ENCODE measurements around the gene CACNA2D4.

The CACNA2D4 gene

DNA sequence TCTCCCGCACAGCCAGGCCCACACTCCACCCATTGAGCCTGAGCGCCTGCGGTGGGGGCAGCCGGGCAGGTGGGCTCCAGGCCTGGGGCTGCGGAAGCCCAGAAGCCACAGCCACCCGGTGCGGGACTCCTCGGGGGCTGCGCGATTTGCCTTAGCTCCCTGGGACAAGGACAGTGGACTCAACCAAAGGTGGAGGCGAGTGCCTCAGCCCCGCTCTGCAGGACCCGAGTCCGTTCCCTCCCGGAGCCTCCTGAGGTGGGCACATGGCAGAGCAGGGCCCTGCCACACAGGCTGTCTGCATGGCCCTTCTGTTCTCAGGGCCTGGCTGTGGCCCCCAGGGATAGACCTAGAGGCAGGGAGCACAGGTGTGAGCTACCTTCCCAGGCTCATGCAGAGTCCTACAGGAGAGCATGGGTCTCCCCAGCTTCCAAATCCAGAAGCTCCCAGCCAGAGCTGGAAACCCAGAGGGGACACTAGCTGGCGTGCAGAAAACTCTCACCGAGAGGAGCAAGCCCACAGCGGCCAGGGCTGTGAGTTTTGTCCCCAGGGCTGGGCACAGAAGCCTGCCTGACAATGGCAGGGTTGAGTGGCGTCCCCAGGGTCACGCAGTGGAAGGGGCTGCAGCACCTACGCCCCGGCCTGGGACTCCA lies 120.3 kb downstream of the CACNA2D4 start:
- DNase-seq, result no peak

DNA sequence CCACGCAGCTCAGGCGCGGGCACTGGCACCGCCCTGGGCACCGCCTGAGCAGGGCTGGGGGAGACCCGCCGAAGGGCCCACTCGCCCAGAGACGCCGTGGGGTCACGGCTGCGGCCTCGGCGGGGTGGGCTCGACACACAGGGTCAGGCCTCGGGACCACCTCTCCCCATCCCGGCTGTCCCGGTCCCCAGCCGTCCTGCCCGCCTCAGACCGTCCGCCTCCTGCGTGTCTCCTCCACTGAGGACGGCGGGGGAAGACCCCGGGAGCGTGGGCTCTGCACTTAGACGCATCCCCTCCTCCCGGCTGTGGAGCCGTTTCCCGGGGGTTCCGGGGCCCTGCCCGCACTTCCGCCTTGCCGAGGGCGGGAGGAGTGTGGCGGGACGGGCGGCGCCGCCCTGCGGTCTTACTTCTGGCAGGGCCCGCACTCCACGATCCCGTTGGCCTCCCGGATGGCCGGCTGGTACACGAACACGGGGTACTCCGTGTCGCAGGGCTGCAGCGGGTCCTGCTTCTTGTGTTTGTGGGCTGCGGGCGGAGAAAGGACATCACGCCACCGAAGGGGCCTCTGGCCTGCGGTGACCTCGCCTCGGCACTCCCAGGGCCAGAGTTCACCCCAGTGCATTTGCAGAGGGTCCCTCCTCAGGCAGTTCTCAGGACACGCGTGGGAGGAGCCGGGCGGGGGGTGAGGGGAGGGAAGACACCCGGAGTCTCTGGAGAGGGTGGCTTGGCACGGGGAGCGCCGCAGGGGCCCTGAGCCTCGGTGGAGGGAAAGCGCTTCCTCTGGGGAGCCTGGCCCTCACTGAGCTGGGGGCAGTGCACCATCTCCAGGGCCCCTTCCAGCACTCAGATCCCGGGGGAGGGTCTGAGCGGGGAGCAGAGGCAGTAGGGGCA lies 121.2 kb downstream of the CACNA2D4 start:
- peak; percentile 54 for DNase-seq

DNA sequence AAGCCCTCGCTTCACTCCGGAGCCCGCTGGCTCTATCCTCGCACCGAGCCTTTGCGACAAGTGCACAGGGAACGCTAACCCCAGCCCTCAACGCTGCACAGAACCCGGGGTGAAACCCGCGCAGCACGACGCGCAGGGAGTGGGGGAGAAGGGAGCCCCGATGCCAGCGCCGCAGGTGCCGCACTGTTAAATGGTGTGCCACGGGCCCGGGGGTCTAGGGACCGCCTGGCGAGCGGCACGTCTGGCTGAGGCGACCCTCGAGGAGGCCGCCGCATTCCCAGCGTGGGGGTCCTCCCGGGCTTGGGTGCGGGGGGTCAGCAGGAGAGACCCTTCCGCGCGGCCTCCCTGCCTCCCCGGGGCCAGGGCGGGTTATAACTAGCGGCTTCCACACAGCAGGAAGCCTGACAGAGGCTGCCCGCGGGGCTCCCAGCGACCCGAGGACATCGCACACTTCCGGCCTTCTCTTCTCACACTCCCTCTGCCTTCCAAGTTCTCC lies 121.9 kb downstream of the CACNA2D4 start:
- no peak for DNase-seq

DNA sequence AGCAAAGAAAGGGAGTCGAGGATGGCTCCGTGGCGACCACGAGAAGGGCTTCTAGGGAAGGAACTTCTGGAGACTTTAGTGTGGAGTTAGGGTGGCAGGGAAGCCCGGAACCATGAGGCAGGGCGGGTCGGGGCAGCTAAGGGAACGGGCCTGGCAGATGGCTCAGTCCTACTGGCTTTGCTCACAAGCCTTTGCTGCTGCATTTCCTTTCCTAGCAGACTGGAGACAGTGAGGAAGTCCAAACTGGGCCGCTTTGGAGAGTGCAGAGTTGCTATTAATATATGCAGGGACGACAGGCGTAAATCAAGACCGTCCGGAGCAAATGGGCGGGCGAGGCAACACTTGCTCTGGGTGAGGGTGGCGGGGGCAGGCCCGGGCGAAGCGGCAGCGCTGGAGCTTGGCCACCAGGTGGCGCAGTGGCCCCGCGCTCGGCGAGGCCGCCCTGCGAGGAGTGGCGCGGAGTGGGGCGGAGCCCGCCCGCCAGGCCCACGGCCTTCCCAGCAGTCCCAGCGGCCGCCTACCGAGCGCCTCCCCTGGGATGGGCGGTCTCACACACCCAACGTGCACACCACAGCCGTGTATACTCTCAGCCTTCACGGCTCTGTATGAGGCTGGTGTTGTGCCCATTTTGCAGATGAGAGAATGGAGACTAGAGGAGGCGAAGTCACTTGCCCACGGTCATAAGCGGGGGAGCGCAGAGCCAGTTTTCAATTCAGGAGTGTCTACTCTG lies 122.5 kb downstream of the CACNA2D4 start:
- peak; percentile 94 for DNase-seq

DNA sequence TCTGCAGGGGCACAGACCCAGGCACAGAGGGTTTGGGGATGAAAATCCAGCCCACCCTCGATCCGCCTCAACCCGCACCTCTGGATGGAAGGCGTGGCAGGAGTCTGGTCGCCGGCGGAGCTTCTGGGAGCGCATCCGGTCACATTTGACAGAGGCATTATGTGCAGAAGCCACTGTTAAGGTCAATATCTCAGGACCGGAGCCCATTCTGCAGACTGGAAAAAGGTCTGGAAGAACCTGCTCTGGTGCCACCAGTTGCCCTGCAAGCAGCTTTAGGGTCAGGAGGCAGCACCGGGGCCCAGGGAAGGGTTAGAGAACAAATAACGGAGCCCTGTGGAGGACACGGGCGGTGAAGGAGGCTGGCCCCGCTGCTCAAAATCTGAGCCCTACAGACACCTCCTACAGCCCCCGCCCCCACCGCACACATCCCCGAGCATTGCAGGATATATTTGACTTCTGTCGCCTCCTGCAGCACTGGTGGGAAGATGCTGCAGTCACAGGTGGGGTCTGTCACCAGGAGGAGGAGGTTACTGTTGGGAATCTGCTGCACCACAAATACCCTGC lies 123.1 kb downstream of the CACNA2D4 start:
- no peak for DNase-seq

DNA sequence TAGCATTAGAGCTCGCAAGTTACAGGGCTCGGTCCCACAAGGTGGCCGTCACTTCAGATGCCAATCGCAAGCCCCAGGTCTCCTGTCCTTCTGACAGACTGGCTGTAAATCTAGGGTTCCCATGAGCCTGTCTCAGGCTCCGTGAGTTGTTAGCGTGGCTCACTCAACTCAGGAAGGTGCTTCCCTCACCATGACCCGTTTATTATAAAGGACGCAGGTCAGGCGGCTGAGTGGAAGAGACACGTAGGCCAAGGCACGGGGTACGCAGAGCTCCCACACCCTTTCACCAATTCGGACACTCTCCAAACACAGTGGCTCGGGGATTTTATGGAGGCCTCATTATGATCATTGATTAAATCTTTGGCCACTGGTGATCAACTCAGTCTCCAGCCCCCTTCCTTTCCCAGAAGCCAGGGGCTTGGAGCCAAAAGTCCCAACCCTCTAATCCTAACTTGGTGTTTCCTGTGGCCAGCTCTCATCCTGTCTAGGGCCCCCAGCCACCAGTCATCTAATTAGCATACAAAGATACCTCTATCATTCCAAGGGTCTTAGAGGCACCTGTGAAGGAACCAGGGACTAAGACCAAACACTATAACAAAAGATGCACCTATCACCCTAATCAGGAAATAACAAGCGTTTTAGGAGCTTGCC lies 123.9 kb downstream of the CACNA2D4 start:
- no peak for DNase-seq

DNA sequence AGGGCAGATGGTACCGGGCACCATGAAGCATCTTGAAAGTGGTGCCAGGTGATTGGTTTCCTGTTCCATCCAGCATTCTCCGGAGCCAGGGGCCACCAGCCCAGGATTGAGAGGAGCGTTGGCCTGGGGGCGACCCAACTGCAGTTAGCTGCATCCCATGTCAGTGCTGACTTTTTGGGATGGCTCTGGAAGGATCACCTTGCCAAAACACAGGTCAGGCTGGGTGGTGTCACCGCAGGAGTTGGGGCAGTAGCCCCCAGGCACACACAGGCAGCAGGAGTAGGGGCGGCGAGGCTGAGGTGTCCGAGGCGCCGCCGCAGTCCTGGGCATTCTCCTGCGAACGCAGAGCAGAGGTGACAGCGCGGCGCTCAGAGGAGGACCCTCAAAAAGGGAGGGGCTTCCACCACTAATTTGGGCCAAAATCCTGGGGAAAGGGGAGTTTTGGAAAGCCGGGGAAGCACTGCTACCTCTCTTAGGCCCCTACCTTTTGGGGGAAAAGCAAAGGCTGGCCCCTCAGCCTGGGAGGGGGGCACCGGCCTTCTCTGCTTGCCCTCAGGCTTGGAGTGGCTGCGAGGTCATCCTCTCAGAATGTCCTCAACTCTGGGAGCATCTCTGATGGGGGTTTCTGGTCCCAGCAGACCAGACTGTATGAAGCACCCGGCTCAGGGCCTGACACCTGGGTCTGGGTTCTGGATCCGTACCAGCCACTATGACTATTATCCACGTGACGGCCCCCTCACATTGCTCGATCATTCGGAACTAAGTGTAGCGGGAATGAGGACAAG lies 124.8 kb downstream of the CACNA2D4 start:
- no peak for DNase-seq

DNA sequence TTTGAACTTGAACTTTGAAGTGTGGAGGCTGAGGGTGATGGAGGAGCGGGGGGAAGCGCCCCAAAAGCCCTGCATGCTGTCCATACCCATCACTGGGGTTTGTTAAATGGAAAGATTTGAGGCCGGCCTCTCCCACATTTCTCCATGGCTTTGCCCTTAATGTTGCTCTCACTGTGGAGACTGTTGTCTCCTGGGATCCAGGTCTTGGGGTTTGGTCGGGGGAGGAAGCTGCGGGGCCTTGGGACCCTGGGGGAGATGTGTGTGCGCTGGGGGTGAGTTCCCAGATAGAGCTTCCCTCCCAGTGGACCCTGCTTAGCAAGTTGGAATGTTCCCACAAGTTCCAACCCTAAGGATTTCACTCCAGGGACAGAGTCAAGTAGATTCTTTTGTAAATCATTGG lies 126.0 kb downstream of the CACNA2D4 start:
- DNase-seq, result no peak

DNA sequence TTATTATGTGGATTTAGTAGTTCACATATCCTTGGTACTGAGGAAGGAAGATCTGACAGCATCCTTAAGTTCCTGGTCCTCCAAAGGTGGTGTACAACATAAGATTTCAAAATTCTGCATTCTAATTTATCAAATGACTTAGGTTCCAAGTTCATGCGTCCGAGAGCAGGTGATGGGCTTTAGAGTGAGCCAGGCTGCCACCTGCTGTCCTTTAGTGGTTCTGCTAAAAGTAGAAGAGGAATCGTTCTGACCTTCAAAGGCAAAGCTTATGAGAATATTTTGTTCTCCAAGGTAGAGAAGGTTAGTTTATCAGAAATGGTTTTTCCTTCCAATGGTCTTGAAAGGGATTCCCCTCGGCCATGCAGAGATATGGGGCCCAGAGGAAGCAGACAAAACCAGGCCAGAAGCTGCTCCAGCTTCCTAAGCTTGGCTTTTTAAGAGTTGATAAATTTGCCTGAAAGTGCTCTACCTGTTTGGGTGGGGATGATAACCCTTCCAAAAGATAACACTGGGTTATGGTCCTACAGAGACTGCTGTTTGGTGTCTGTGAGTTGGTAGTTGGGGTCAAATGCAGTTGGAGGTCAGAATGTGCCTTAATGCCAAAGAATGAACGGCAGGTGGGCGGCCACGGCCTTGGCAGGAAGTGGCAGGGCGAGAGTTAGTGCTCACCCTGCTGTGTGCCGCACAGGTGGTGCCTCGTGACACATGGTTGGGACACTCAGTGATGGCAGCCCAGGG lies 127.2 kb downstream of the CACNA2D4 start:
- DNase-seq, result peak; percentile 63

DNA sequence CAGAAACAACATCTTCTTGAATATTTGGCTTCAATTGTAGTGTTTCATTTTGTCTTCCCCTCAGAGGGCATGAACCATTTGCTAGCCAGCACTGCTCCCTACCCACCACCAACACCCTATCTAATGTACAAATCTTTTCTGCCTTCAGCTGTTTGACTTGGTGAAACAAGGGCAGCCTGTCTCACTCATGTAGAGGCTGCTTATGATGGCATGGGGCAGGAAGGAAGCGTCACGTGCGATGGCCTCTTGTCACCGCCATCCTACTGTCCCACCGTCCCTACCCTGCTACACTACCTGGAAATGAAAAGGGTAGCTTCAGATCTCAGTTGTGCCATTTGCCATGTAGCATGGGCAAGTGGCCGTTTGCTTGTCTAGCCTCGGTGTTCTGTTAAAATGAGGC lies 128.0 kb downstream of the CACNA2D4 start:
- no peak for DNase-seq

DNA sequence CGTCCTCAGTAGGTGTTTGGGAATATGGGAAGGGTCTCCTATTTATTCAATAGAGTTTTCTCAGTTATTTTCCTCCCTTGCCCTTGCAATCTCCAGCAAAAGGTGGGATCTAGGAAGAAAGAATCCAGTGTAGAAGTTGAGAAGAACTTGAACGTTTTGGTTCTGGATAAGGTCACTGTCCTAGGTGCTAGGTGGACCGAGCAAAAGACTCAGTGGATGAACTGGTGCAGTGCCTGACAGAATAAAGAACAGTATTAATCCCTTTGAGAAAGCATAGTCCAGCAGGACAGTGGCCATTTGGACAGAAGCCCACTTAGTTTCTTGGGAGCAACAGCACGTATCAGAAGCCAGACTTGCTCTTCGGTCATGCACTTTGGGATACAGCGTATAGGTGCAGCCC lies 130.7 kb downstream of the CACNA2D4 start:
- no peak for DNase-seq

DNA sequence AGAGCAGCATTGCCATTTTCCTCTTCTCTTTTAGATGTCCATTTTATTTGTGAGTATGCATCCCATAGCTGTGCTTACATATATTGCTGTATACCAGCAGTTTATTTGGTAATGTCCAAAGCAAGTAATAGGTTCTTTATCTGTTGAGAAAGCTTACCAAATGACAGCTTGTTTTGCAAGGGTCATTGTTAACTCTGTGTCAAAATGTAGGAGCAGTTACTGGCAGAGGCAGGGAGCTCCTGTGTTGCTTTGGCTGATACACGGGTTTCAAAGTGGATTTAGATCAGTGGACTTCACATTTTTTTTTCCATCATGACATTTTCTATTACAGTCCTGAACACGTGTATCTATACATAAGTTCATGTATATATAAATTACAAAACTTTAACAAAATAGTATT lies 136.2 kb downstream of the CACNA2D4 start:
- no peak for DNase-seq

DNA sequence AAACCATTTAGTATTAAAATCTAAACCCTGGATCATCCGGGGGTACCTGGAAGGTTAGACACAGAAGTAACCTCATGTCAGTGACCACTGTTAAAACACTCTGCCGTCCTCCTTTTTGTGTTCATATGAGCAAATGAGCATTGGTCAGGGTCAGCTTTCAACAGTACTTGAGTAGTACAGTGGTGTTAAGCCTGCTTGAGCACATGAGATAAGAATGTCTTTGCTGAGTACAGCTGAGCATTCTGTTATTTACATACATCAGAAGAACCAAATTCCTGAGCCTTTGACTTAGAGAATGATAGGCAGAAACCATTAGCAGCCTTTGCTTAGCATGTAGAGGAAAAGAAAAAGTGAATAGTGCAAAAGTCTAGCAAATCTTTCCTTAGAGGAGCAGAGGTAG lies 136.7 kb downstream of the CACNA2D4 start:
- no peak for DNase-seq

DNA sequence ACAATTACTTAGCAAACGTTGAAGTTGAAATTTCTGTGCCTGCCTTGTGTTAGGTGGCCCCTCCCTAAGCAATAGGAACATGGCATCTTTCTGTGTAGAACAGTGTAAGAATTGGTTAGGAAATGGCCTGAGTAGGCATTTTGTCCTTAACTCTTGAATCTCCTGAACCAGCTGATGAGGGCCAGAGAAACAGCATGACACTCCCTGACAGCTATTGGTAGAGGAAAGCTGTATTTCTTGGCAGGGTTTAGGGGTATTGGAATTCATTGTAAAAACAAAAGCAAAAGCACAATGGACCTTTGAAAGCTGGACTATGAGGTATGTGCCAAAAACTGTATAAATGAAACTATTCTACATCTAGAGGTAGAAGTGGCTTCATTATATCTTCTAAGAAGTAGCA lies 138.7 kb downstream of the CACNA2D4 start:
- DNase-seq, result no peak

DNA sequence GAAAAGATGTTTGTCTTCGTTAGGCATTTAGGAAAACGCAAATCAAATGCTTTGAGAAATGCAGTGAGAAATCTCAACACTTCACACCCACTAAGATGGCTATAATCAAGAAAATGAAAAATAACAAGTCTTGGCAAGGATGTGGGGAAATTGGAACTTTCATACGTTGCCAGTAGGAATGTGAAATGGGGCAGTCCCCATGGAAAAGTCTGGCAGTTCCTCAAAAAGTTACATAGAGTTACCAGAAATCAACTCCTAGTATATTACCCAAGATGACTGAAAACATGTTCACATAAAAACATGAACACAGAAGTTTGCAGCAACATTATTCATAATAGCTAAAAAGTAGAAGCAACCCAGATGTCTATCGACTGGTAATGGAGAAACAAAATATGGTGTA lies 139.5 kb downstream of the CACNA2D4 start:
- DNase-seq, result no peak

DNA sequence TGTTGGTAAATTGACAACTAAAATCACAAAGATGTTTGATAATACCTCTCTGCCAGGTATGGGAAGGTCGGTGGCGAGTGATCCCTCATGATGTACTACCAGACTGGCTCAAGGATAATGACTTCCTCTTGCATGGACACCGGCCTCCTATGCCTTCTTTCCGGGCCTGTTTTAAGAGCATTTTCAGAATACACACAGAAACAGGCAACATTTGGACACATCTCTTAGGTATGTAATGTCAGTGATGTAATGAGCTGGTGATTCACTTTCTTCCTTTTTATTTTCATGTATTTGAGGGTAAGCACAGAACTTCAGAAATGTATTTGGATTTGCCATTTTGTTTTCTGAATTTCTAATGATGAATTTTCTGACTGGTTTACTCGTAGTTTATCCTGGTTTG lies 140.7 kb downstream of the CACNA2D4 start:
- DNase-seq, result no peak

DNA sequence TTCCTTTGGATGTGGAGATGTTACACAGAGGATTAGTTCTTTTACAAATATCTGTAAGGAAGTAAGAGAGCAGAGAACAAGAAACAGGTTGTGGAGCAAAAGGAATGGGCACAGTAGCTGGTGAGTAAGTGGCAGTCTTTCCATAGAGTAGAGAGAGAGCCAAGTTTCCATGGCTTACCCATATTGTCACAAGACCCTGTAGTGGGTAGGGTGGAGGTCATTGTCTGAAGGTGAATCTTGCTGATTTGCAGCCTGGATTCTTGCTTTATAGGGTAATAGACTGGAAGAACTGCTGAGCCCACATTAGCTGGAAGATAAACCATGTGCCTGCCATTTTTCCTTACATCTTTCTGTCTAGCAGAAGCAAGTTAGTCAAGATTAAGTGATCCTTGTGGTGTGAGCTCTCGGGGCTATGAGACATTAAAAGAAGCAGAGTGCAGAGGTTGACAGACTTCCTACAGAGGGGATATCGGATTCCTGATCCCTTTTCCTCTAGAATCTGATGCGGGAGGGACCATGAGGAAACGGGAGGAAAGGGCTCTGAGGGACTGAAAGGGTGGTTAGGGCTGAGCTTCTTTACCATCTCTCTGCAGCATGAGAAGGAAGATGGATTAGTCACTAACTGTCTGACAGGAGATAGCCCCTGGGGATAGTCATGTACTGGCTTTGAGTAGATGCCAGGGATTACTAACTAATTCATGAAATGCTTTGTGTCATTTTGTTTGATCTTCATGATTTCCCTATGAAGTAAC lies 142.1 kb downstream of the CACNA2D4 start:
- DNase-seq, result no peak

DNA sequence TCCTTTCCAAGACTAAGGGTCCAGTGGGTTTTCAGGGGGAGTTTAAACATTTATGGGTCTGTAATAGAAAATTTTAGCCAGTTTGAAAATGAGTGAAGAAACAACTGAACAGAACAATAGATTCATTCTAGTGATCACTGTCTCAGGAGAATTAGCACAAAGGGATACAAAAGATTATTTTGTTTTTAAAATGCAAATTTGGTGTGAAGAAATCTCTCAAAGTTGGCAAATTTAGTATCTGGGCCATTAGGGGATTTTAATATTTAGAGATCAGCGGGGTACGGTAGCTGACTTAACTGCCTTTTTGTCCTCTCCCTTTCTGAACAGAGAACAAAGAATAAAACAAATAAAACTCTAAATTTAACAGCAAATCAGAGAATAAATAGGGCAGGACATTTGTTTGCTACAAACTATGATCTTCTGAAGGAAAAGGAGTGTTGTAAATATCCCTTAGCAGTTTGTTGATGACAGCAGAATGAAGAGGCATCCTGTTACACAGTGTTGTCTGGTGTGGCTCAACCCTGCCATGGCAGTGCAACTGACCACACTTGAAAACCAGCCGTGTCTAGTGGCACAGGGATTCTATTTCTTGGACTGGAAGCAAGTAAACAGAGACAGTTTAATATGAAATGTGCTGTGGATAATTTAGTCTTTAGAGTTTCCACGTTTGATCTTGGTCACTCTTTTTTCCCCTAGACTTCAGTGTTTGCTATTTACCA lies 144.4 kb downstream of the CACNA2D4 start:
- DNase-seq, result no peak

DNA sequence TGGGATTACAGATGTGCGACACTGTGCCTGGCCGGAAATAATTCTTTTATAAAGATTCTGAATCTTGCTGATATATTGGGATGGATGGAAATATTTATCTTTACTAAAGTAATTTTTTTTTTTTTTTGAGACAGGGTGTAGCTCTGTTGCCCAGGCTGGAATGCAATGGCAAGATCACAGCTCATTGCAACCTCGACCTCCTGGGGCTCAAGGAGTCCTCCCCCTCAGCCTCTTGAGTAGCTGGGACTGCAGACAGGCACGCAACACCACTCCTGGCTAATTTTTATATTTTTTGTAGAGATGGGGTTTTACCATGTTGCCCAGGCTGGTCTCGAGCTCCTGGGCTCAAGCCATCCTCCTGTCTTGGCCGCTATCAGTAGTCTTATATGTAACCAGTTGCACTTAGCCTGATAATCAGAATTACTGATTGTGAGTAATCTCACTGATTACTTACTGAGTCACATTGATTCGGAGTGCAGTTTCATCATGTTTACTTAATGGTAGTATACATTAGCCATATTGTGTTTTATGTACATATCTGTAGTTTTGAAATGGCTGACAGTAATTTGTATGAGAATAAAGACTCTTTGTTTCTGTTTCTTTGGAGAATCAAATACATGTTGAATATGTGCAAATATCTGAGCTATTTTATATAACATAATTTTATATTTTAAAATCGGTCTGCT lies 148.5 kb downstream of the CACNA2D4 start:
- no peak for DNase-seq

All from right hindlimb (tissue), 1 donor.